HepG2 (cell line): Measurements from ENCODE around the gene OPRPN. TPM values are rescaled to one million over a fixed set of nuclear protein-coding genes. Genes with fewer than 3 reads are reported as not detected.

Experiments used
- CENPT ChIP-seq: sonication (generic); formaldehyde crosslinking; IDR thresholded peaks from 2 replicates; pipeline ENCODE4 v1.8.0; 2022; ENCODE audit warnings: low read depth, mild to moderate bottlenecking, moderate library complexity, missing genetic modification reagents
- DNMT3B ChIP-seq: conservative IDR thresholded peaks from 2 replicates; pipeline ENCODE4 v1.6.1; 2016; ENCODE audit warnings: missing biosample characterization, control low read depth
- ETV5 ChIP-seq: IDR thresholded peaks from 2 replicates; pipeline ENCODE4 v1.6.1; 2018; ENCODE audit warnings: missing biosample characterization, missing genetic modification reagents, inconsistent platforms, borderline replicate concordance
- FIP1L1 ChIP-seq: fragments of 200-400 bp; formaldehyde crosslinking; IDR thresholded peaks from 2 replicates; pipeline ENCODE4 v1.6.1; 2018; ENCODE audit warnings: low read depth, mild to moderate bottlenecking, low read length, moderate library complexity, borderline replicate concordance; ENCODE audit not compliant: insufficient read depth
- KLF12 ChIP-seq: sonication (generic); formaldehyde crosslinking; IDR thresholded peaks from 2 replicates; pipeline ENCODE4 v1.4.0; 2020; ENCODE audit warnings: missing genetic modification reagents, borderline replicate concordance
- NPAS2 ChIP-seq: sonication (generic); formaldehyde crosslinking; IDR thresholded peaks from 2 replicates; pipeline ENCODE4 v1.8.0; 2022; ENCODE audit warnings: mild to moderate bottlenecking, missing genetic modification reagents, borderline replicate concordance
- POLR2AphosphoS2 ChIP-seq: IDR thresholded peaks from 2 replicates; pipeline ENCODE4 v1.6.1; 2011; ENCODE audit warnings: low read depth, low read length, improper control_type of control experiment
- TAF1 ChIP-seq: sonication (generic); formaldehyde crosslinking; IDR thresholded peaks from 2 replicates; pipeline ENCODE4 v1.4.0; 2020; ENCODE audit warnings: missing genetic modification reagents
- TRIM24 ChIP-seq: sonication (generic); formaldehyde crosslinking; IDR thresholded peaks from 2 replicates; pipeline ENCODE4 v1.8.0; 2022; ENCODE audit warnings: mild to moderate bottlenecking, missing genetic modification reagents
- WIZ ChIP-seq: sonication (generic); formaldehyde crosslinking; IDR thresholded peaks from 2 replicates; pipeline ENCODE4 v1.5.1; 2020; ENCODE audit warnings: mild to moderate bottlenecking, missing genetic modification reagents
- ZNF44 ChIP-seq: sonication (generic); formaldehyde crosslinking; IDR thresholded peaks from 2 replicates; pipeline ENCODE4 v1.5.1; 2020; ENCODE audit warnings: mild to moderate bottlenecking, missing genetic modification reagents
- ZNF562 ChIP-seq: sonication (generic); formaldehyde crosslinking; IDR thresholded peaks from 2 replicates; pipeline ENCODE4 v1.8.0; 2022; ENCODE audit warnings: missing genetic modification reagents, borderline replicate concordance
- polyA plus RNA-seq, 8 experiments: library from polyadenylated mRNA; depleted of rRNA in 3 of 8; stranded (reverse) in 7 of 8; unstranded in 1 of 8; fragments of >200 nt; fragmentation: Illumina TruSeq in 4 of 8; extraction: Trizol in 4 of 8; gene quantifications; 2 replicates each; pipeline versions ENCODE4 v1.2.1 to v1.2.3, GENCODE V29; 2011 to 2016; ENCODE audit warnings: low read depth in 4 of 8, missing spikeins in 1 of 8, mixed read lengths in 1 of 8; ENCODE audit not compliant: insufficient read depth in 1 of 8
- total RNA-seq, 5 experiments: library from RNA; depleted of rRNA; stranded (reverse); fragments of >200 nt; fragmentation: Illumina TruSeq; extraction: Trizol; gene quantifications; 2 replicates each; pipeline ENCODE4 v1.2.3, GENCODE V29; 2016; ENCODE audit warnings: low read depth in 1 of 5
- TF ChIP-seq, protein P1 (sequence below): sonication (generic); formaldehyde crosslinking; IDR thresholded peaks from 2 replicates; pipeline ENCODE4 v1.8.1; 2022; ENCODE audit warnings: low read depth, mild to moderate bottlenecking, missing genetic modification reagents
- TF ChIP-seq, protein P2 (sequence below): sonication (generic); formaldehyde crosslinking; IDR thresholded peaks from 2 replicates; pipeline ENCODE4 v1.5.0; 2020; ENCODE audit warnings: mild to moderate bottlenecking, missing genetic modification reagents
- TF ChIP-seq, protein P3 (sequence below): IDR thresholded peaks from 2 replicates; pipeline ENCODE4 v1.6.1; 2012; ENCODE audit warnings: low read length, improper control_type of control experiment
- TF ChIP-seq, protein P4 (sequence below): sonication (generic); formaldehyde crosslinking; IDR thresholded peaks from 2 replicates; pipeline ENCODE4 v1.9.0; 2021; ENCODE audit warnings: missing genetic modification reagents, borderline replicate concordance

Gene OPRPN
- total and polyA plus RNA-seq, 2 of the 13 experiments (the other 11 are each of a cell fraction or from before 2014, with no cell fraction given): not detected

DNA sequence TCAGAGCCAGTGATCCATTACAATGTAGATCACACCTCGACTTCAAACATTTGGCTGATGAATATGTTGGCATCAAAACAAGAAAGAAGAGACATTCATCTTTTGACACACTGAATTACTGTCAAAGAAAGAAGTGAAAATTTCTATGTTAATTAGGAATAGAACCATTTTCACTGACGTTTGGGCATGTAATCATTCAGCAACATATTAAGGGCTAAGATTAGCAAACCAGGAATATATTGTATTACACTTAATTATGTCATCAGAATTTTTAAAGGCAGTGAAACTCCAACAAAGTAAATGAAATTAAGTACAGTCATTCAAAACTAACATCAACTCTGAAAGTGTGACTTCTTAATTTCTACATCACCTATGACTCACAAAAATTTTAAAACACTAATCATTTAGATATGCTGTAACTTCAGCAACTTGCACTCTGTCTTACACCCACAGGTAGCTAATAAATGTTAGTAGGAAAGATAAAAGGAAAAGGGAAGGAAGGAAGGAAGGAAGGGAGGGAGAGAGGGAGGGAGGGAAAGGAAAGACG lies 38.6 kb upstream of the OPRPN start (continued):
- TF ChIP-seq, protein P1, sequence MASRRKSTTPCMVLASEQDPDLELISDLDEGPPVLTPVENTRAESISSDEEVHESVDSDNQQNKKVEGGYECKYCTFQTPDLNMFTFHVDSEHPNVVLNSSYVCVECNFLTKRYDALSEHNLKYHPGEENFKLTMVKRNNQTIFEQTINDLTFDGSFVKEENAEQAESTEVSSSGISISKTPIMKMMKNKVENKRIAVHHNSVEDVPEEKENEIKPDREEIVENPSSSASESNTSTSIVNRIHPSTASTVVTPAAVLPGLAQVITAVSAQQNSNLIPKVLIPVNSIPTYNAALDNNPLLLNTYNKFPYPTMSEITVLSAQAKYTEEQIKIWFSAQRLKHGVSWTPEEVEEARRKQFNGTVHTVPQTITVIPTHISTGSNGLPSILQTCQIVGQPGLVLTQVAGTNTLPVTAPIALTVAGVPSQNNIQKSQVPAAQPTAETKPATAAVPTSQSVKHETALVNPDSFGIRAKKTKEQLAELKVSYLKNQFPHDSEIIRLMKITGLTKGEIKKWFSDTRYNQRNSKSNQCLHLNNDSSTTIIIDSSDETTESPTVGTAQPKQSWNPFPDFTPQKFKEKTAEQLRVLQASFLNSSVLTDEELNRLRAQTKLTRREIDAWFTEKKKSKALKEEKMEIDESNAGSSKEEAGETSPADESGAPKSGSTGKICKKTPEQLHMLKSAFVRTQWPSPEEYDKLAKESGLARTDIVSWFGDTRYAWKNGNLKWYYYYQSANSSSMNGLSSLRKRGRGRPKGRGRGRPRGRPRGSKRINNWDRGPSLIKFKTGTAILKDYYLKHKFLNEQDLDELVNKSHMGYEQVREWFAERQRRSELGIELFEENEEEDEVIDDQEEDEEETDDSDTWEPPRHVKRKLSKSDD (CRISPR knock-in tag): no peak
- no peak for TF ChIP-seq NPAS2 (CRISPR knock-in tag)
- TF ChIP-seq, protein P2, sequence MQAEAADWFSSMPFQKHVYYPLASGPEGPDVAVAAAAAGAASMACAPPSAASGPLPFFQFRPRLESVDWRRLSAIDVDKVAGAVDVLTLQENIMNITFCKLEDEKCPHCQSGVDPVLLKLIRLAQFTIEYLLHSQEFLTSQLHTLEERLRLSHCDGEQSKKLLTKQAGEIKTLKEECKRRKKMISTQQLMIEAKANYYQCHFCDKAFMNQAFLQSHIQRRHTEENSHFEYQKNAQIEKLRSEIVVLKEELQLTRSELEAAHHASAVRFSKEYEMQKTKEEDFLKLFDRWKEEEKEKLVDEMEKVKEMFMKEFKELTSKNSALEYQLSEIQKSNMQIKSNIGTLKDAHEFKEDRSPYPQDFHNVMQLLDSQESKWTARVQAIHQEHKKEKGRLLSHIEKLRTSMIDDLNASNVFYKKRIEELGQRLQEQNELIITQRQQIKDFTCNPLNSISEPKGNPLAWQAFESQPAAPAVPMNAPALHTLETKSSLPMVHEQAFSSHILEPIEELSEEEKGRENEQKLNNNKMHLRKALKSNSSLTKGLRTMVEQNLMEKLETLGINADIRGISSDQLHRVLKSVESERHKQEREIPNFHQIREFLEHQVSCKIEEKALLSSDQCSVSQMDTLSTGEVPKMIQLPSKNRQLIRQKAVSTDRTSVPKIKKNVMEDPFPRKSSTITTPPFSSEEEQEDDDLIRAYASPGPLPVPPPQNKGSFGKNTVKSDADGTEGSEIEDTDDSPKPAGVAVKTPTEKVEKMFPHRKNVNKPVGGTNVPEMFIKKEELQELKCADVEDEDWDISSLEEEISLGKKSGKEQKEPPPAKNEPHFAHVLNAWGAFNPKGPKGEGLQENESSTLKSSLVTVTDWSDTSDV (CRISPR knock-in tag): no peak
- TF ChIP-seq, protein P3, sequence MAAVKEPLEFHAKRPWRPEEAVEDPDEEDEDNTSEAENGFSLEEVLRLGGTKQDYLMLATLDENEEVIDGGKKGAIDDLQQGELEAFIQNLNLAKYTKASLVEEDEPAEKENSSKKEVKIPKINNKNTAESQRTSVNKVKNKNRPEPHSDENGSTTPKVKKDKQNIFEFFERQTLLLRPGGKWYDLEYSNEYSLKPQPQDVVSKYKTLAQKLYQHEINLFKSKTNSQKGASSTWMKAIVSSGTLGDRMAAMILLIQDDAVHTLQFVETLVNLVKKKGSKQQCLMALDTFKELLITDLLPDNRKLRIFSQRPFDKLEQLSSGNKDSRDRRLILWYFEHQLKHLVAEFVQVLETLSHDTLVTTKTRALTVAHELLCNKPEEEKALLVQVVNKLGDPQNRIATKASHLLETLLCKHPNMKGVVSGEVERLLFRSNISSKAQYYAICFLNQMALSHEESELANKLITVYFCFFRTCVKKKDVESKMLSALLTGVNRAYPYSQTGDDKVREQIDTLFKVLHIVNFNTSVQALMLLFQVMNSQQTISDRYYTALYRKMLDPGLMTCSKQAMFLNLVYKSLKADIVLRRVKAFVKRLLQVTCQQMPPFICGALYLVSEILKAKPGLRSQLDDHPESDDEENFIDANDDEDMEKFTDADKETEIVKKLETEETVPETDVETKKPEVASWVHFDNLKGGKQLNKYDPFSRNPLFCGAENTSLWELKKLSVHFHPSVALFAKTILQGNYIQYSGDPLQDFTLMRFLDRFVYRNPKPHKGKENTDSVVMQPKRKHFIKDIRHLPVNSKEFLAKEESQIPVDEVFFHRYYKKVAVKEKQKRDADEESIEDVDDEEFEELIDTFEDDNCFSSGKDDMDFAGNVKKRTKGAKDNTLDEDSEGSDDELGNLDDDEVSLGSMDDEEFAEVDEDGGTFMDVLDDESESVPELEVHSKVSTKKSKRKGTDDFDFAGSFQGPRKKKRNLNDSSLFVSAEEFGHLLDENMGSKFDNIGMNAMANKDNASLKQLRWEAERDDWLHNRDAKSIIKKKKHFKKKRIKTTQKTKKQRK: no peak
- no peak for TF ChIP-seq TRIM24 (CRISPR knock-in tag)
- no peak for TF ChIP-seq WIZ
- TF ChIP-seq, protein P4, sequence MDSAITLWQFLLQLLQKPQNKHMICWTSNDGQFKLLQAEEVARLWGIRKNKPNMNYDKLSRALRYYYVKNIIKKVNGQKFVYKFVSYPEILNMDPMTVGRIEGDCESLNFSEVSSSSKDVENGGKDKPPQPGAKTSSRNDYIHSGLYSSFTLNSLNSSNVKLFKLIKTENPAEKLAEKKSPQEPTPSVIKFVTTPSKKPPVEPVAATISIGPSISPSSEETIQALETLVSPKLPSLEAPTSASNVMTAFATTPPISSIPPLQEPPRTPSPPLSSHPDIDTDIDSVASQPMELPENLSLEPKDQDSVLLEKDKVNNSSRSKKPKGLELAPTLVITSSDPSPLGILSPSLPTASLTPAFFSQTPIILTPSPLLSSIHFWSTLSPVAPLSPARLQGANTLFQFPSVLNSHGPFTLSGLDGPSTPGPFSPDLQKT: no peak
- TF ChIP-seq DNMT3B (CRISPR knock-in tag): no peak
- no peak for TF ChIP-seq ZNF44 (CRISPR knock-in tag)
- TF ChIP-seq ZNF562 (CRISPR knock-in tag): no peak
- no peak for TF ChIP-seq FIP1L1
- TF ChIP-seq CENPT (CRISPR knock-in tag): no peak
- TF ChIP-seq POLR2AphosphoS2: no peak
- no peak for TF ChIP-seq ETV5 (CRISPR knock-in tag)
- TF ChIP-seq KLF12 (CRISPR knock-in tag): no peak
- no peak for TF ChIP-seq TAF1 (CRISPR knock-in tag)
